Measurements from ENCODE around the gene GLIS2. TPM values are rescaled to one million over a fixed set of nuclear protein-coding genes. Genes with fewer than 3 reads are reported as not detected.

GLIS2 gene
- total RNA-seq, 1 experiment from 2014 or later: 2.1 TPM

GRCh38 chr16:4337540-4338088 lies 21.7 kb downstream of the GLIS2 start:
- Histone ChIP-seq H3K9me3 (ENCODE audit: low read length) (no peaks in the 10 kb centered on the region), H3K79me2 (ENCODE audit: low read length) (no peaks in the 10 kb centered on the region), H3K4me3 (ENCODE audit: low read length) (no peak overlapping the region), H3K9me2 (replicated peaks; ENCODE audit: low read length) (no peaks in the 10 kb centered on the region), H3K36me3 (ENCODE audit: low read depth, low read length) (no peaks in the 10 kb centered on the region), H3F3A (ENCODE audit: low read length, unreplicated experiment) (no peaks in the 10 kb centered on the region), H3K27ac (ENCODE audit: low read length) (no peak overlapping the region), H3K4me2 (ENCODE audit: low read length) (no peak overlapping the region), H3K4me1 (ENCODE audit: insufficient read depth, low read length) (no peaks in the 10 kb centered on the region), H4K20me1 (ENCODE audit: low read length) (no peaks in the 10 kb centered on the region), H3K9ac (ENCODE audit: low read length) (no peak overlapping the region), H3K27me3 (ENCODE audit: low read length) (no peaks in the 10 kb centered on the region), H2AFZ (ENCODE audit: low read length) (no peak overlapping the region)
- no peak for DNase-seq
- CTCF ChIA-PET: no interaction called here
- POLR2A ChIA-PET (ENCODE audit: unreplicated experiment): no interaction called here
- intact Hi-C loops (cut with micrococcal nuclease): no loop called here
- TF ChIP-seq EZH2phosphoT487 (IDR thresholded peaks at IDR 0.05; ENCODE audit: borderline replicate concordance, low read length) (no peak), EZH2 (IDR thresholded peaks at IDR 0.05; ENCODE audit: low read length, unreplicated experiment) (no peak)
- no peak for ATAC-seq
- BruUV-seq (replicated peaks): TSS peak; percentile 10

- Histone ChIP-seq H3K9me3 (ENCODE audit: low read length) (no peaks in the 10 kb centered on the region), H3K79me2 (ENCODE audit: low read length) (peaks cover 4% of the 10 kb centered on the region), H3K9ac (ENCODE audit: low read length) (no peak overlapping the region), H3K9me2 (replicated peaks; ENCODE audit: low read length) (no peaks in the 10 kb centered on the region), H3K27ac (ENCODE audit: low read length) (no peak overlapping the region), H3K4me1 (ENCODE audit: insufficient read depth, low read length) (no peaks in the 10 kb centered on the region), H3K27me3 (ENCODE audit: low read length) (no peaks in the 10 kb centered on the region), H4K20me1 (ENCODE audit: low read length) (no peaks in the 10 kb centered on the region), H3K4me3 (ENCODE audit: low read length) (no peak overlapping the region), H3K36me3 (ENCODE audit: low read depth, low read length) (no peaks in the 10 kb centered on the region), H3F3A (ENCODE audit: low read length, unreplicated experiment) (no peaks in the 10 kb centered on the region), H3K4me2 (ENCODE audit: low read length) (no peak overlapping the region), H2AFZ (ENCODE audit: low read length) (no peak overlapping the region)
- intact Hi-C loops (cut with micrococcal nuclease): no loop called here
- ChIA-PET CTCF (no interaction called here), POLR2A (ENCODE audit: unreplicated experiment) (no interaction called here)
- ATAC-seq (0 out of 2 replicates have a peak, but pooled peaks have one; percentile 15), DNase-seq (no peak)
- TF ChIP-seq CTCF (conservative IDR thresholded peaks at IDR 0.05; ENCODE audit: low read depth, low read length) (no peak), EZH2 (IDR thresholded peaks at IDR 0.05; ENCODE audit: low read length, unreplicated experiment) (no peak), EZH2phosphoT487 (IDR thresholded peaks at IDR 0.05; ENCODE audit: borderline replicate concordance, low read length) (no peak)
- BruUV-seq (replicated peaks): no TSS peak
Observed at GRCh38 chr16:4338125-4338582, 22.3 kb downstream of the GLIS2 start.

GRCh38 chr16:4338712-4339299 lies 22.9 kb downstream of the GLIS2 start:
- H3K79me2 ChIP-seq (ENCODE audit: low read length): peaks cover 10% of the 10 kb centered on the region
- no peaks in the 10 kb centered on the region for H3K9me2 ChIP-seq (replicated peaks; ENCODE audit: low read length)
- H3K4me1 ChIP-seq (ENCODE audit: insufficient read depth, low read length): no peaks in the 10 kb centered on the region
- H3K27ac ChIP-seq (ENCODE audit: low read length): no peak overlapping the region
- H3K4me2 ChIP-seq (ENCODE audit: low read length): no peak overlapping the region
- H3K36me3 ChIP-seq (ENCODE audit: low read depth, low read length): no peaks in the 10 kb centered on the region
- TF ChIP-seq CTCF (conservative IDR thresholded peaks at IDR 0.05; ENCODE audit: low read depth, low read length) (no peak), EZH2 (IDR thresholded peaks at IDR 0.05; ENCODE audit: low read length, unreplicated experiment) (no peak), EZH2phosphoT487 (IDR thresholded peaks at IDR 0.05; ENCODE audit: borderline replicate concordance, low read length) (no peak)
- ATAC-seq (no peak), DNase-seq (no peak)
- H3F3A ChIP-seq (ENCODE audit: low read length, unreplicated experiment): no peaks in the 10 kb centered on the region
- no TSS peak for BruUV-seq (replicated peaks)
- intact Hi-C loops (cut with micrococcal nuclease): no loop called here
- no peak overlapping the region for H3K4me3 ChIP-seq (ENCODE audit: low read length)
- H2AFZ ChIP-seq (ENCODE audit: low read length): no peak overlapping the region
- H3K9ac ChIP-seq (ENCODE audit: low read length): no peak overlapping the region
- ChIA-PET POLR2A (ENCODE audit: unreplicated experiment) (no interaction called here), CTCF (no interaction called here)
- H3K9me3 ChIP-seq (ENCODE audit: low read length): no peaks in the 10 kb centered on the region
- H3K27me3 ChIP-seq (ENCODE audit: low read length): no peaks in the 10 kb centered on the region
- H4K20me1 ChIP-seq (ENCODE audit: low read length): no peaks in the 10 kb centered on the region
